GM12873 (cell line): Measurements from ENCODE around the gene EID1.

Experiments used
- CTCF ChIP-seq: IDR thresholded peaks from 2 replicates; pipeline ENCODE4 v1.5.1; 2012; ENCODE audit warnings: low read depth, mild to moderate bottlenecking, moderate library complexity, low read length, control low read depth; ENCODE audit not compliant: insufficient read depth; ENCODE audit errors: missing control alignments

Gene EID1

GRCh38 chr15:48914717-48915116, 36.8 kb downstream of the EID1 start:
- TF ChIP-seq CTCF, result no peak

GRCh38 chr15:48915861-48916260, 37.9 kb downstream of the EID1 start:
- no peak for TF ChIP-seq CTCF

DNA sequence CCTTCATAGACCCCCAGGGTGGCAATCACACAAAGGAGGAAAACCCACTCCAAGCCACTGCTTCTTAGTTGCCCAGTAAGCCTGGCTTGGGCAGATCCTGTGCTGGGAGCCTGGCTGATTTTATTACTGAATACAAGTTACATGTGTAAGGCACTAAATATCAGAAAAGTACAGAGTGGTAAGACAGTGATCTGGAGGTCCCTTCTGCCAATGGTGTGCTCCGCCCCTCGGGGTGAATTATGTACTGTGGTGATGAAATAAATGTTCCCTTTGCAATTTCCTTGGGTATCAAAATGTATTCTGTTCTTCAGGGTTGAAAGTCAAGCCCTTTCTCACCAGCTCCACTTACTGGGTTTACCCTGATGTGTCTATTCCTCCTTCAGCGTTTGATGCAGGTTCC, 38.8 kb downstream of the EID1 start:
- TF ChIP-seq CTCF, result no peak

GRCh38 chr15:48922046-48922445, 44.1 kb downstream of the EID1 start:
- no peak for TF ChIP-seq CTCF

DNA sequence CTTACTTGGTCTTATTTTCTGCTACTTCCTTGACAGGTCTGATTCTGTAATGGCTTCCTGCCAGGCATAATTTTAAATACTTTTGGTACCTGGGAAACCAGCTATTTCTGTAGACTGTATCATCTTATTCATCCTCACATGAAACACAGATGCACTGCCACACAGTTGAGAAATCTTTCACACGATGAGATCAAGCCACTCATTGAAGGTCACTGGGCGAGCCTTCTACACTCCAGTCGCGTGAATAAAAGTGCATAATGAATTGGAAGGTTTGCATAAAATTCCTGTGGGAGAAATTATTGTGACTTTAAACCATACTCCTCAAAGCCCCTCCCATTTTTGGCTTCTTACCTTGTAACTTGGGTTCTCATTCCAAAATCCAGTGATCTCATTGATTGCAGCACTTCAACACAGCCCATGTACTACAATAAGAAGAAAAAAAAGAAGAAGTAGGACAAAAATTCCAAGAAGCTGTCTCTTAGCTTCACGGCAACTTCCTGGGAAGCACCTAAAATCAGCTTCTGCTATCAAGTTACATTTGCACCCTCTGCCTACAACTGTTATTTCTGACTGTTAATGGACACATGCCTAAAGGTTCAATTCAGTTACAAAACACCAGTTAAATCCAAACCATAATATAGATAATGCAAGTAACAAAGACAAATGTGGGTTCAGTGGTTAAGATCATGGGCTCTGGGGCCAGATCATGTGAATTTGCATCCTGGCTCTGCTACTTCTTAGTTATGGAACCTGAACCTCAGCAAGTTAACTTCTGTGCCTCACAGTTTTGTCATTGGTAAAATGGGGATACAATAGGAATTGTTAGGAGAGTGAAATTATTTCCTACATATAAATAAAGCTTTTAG, 46.8 kb downstream of the EID1 start:
- TF ChIP-seq CTCF, result no peak

- TF ChIP-seq CTCF, result no peak
Observed at GRCh38 chr15:48925714-48926223, 47.8 kb downstream of the EID1 start.

GRCh38 chr15:48928877-48929538, 51.1 kb downstream of the EID1 start:
- no peak for TF ChIP-seq CTCF
